Progenitor cell of endocrine pancreas (in vitro differentiated cells): ENCODE measurements around the gene STX7. TPM values are rescaled to one million over a fixed set of nuclear protein-coding genes. Genes with fewer than 3 reads are reported as not detected.

Source experiments
- DNase-seq: peaks from one replicate; pipeline ENCODE4 v3.0.0; 2021; ENCODE audit warnings: low spot score; ENCODE audit not compliant: unreplicated experiment
- H3K27ac Mint-ChIP-seq: 2 replicates; pipeline ENCODE4 v1.8.0; 2021; ENCODE audit warnings: mild to moderate bottlenecking, moderate library complexity, mixed read lengths
- H3K27me3 Mint-ChIP-seq: 2 replicates; pipeline ENCODE4 v1.8.0; 2021; ENCODE audit warnings: mixed read lengths
- H3K36me3 Mint-ChIP-seq: 2 replicates; pipeline ENCODE4 v1.8.0; 2022; ENCODE audit warnings: mixed read lengths; ENCODE audit not compliant: insufficient read depth
- H3K4me1 Mint-ChIP-seq: 2 replicates; pipeline ENCODE4 v1.8.0; 2021; ENCODE audit warnings: low read depth, mixed read lengths
- H3K4me3 Mint-ChIP-seq: 2 replicates; pipeline ENCODE4 v1.8.0; 2021; ENCODE audit warnings: low read depth, mild to moderate bottlenecking, moderate library complexity, mixed read lengths
- H3K9me3 Mint-ChIP-seq: 2 replicates; pipeline ENCODE4 v1.8.0; 2021; ENCODE audit warnings: low read depth, mixed read lengths
- CTCF ChIP-seq: fragments of 200-600 bp; sonication (generic); IDR thresholded peaks from one replicate; pipeline ENCODE4 v1.5.0; 2021; ENCODE audit warnings: antibody characterized with exemption, mild to moderate bottlenecking; ENCODE audit not compliant: unreplicated experiment
- total RNA-seq: library from RNA; stranded (reverse); gene quantifications from 2 replicates; pipeline ENCODE4 v1.2.1, GENCODE V29; 2021

Gene STX7
- total RNA-seq, 1 donor from 2014 or later: 40.5 TPM

DNA sequence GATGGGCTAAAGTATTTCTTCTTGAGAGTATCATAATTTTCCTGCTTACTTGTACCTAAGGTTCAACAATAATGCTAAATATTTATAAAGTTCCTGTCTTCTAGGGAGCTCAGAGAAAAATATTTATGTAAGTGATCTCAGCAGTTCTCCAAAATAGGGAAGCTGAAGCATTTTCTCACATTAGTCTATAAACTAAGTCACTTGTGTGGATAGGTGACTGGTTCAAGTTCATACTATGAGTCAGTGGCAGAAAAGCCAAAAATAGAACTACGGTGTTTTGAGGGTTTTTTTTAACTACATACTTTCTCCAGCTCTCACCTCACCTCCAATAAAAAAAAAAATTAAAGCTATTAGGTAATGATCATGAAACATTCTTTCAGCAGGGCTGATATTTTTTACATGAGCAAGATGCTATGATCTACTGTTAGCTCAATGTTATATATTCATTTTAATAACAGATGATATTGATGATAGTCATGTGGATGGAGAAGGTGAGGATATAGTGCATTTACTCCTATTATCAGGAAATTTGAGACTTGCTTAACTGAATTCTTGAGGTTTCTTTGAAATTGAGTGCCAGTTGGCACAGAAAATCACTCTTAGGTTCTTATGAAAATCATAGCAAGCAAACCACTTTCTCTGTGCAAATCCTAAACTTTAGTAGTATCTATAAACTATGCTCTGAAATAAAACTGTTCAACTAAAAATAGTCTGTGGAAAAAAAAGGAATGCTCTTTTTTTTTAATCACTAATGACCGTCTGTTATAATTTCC lies 107.6 kb downstream of the STX7 start:
- Mint-ChIP-seq H3K9me3 (no peaks in the 10 kb centered on the region), H3K27ac (no peak overlapping the region), H3K4me3 (no peak overlapping the region), H3K36me3 (no peaks in the 10 kb centered on the region), H3K4me1 (no peaks in the 10 kb centered on the region), H3K27me3 (peaks cover 43% of the 10 kb centered on the region)
- DNase-seq: no peak
- no peak for TF ChIP-seq CTCF

GRCh38 chr6:132404736-132405135 lies 108.2 kb downstream of the STX7 start:
- H3K4me3 Mint-ChIP-seq: no peak overlapping the region
- DNase-seq: no peak
- TF ChIP-seq CTCF: no peak
- H3K9me3 Mint-ChIP-seq: no peaks in the 10 kb centered on the region
- no peak overlapping the region for H3K27ac Mint-ChIP-seq
- H3K27me3 Mint-ChIP-seq: peaks cover 49% of the 10 kb centered on the region
- no peaks in the 10 kb centered on the region for H3K36me3 Mint-ChIP-seq
- no peaks in the 10 kb centered on the region for H3K4me1 Mint-ChIP-seq

DNA sequence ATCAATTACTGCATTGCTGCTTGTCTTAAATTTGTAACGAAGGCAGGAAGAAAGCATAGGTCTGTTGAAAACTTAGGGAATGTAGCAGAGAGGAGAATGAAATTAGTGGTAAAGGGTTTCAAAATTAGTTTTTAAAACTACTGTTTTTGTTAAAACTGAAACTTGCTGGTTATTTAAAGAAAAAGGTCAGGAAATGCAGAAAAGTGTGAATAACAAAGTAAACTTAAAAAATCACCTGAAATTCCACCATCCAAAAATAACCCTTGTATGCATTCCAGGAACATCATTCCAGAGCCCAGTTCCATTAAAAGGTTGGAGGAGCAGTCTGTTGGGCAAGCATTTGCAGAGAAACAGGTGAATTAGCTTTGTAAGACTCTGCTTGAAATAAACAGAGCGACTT lies 108.6 kb downstream of the STX7 start:
- Mint-ChIP-seq H3K27me3 (peaks cover 53% of the 10 kb centered on the region), H3K4me3 (no peak overlapping the region), H3K9me3 (no peaks in the 10 kb centered on the region)

GRCh38 chr6:132401618-132402285 lies 111.2 kb downstream of the STX7 start:
- H3K9me3 Mint-ChIP-seq: no peaks in the 10 kb centered on the region
- peak overlapping the region; percentile 71 for H3K4me3 Mint-ChIP-seq
- H3K36me3 Mint-ChIP-seq: no peaks in the 10 kb centered on the region
- H3K27me3 Mint-ChIP-seq: peaks cover 65% of the 10 kb centered on the region
- H3K27ac Mint-ChIP-seq: peak overlapping the region; percentile 80
- DNase-seq: no peak
- H3K4me1 Mint-ChIP-seq: no peaks in the 10 kb centered on the region
- TF ChIP-seq CTCF: no peak

More for the DNA sequence above, 108.6 kb downstream of the STX7 start:
- no peak for DNase-seq
- Mint-ChIP-seq H3K27ac (no peak overlapping the region), H3K4me1 (no peaks in the 10 kb centered on the region), H3K36me3 (no peaks in the 10 kb centered on the region)
- TF ChIP-seq CTCF: no peak

DNA sequence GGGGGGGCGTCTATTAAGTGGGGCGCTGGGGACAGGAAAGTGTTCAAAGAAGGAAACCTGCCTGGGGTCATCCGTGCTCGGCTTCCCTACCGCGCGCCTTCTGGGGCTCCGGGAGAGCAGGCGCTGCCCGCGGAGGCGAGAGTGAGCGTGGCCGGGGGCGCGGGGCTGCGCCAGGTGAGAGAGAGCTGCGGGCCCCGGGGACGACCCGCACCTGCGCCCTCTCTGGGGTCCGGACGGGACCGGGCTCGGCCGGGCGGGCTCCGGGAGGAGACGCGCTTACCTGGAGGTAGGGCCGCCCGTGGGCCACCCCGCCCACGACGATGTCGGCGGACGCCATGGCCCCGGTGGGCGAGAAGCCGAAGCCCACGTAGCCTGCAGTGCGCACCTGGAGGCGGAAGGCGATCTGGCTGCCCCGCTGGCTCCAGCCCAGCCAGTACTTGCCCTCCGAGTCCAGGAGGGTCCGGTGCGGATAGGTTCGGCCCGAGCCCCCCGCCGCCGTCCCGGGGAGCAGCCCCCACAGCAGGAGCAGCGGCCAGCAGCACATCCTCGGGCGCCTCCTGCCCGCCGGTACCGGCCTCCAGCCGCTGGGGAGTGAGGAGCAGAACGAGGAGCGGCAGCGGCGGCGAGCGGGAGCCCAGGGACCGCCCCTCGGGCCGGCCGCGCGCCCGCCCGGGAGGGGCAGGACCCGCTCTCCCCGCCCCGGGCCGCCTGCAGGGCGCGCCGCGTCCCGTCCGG lies 111.9 kb downstream of the STX7 start, which contains the start of gene MOXD1:
MOXD1 (minus strand) TSS at position 593 of the 735 bp plus-strand sequence; CDS start at position 544, 49 bp downstream.
- Mint-ChIP-seq H3K27ac (peak within 1 kb of the TSS; percentile 80), H3K36me3 (no peaks in the 10 kb centered on the region), H3K4me3 (peak within 1 kb of the TSS; percentile 82), H3K9me3 (peaks cover 3% of the 10 kb centered on the region), H3K4me1 (no peaks in the 10 kb centered on the region), H3K27me3 (peaks cover 63% of the 10 kb centered on the region)
- TF ChIP-seq CTCF: no peak
- peak; percentile 61 for DNase-seq
